CD4-positive, CD25-positive, alpha-beta regulatory T cell (primary cell): ENCODE measurements around the gene IMPDH1. TPM values are rescaled to one million over a fixed set of nuclear protein-coding genes. Genes with fewer than 3 reads are reported as not detected.

Experiments
- ATAC-seq, 2 donors: fragments of 150-1000 bp; cut with Tn5 transposase; one replicate each; pipeline ENCODE4 v1.10.0; 2021; ENCODE audit warnings: low read depth in 2 of 2, moderate number of reproducible peaks in 2 of 2, moderate library complexity in 1 of 2
- DNase-seq, 3 donors: peaks; one replicate each; pipeline versions ENCODE4 v3.0.0 to v3.0.0-alpha.2; 2012 to 2022; ENCODE audit warnings: mixed read lengths in 1 of 3
- H3K27ac ChIP-seq: one replicate; pipeline ENCODE4 v1.7.0; 2013; ENCODE audit warnings: mild to moderate bottlenecking, low read length; ENCODE audit not compliant: insufficient read depth, poor library complexity, severe bottlenecking
- H3K27me3 ChIP-seq: one replicate; pipeline ENCODE4 v1.7.0; 2013; ENCODE audit warnings: low read length; ENCODE audit not compliant: control insufficient read depth, insufficient read depth
- H3K36me3 ChIP-seq: one replicate; pipeline ENCODE4 v1.7.0; 2013; ENCODE audit warnings: mild to moderate bottlenecking, low read length, moderate library complexity; ENCODE audit not compliant: control insufficient read depth, insufficient read depth
- H3K4me1 ChIP-seq: 2 replicates; pipeline ENCODE4 v1.7.0; 2013; ENCODE audit warnings: mild to moderate bottlenecking, low read length; ENCODE audit not compliant: insufficient read depth, control insufficient read depth, poor library complexity, severe bottlenecking
- H3K4me3 ChIP-seq: one replicate; pipeline ENCODE4 v1.7.0; 2013; ENCODE audit warnings: low read depth, mild to moderate bottlenecking, low read length, moderate library complexity
- H3K9me3 ChIP-seq, 2 experiments: 1 replicate in 1 of 2; 2 replicates in 1 of 2; pipeline ENCODE4 v1.7.0; 2013; ENCODE audit warnings: low read length in 2 of 2, mild to moderate bottlenecking in 1 of 2, moderate library complexity in 1 of 2; ENCODE audit not compliant: control insufficient read depth in 2 of 2
- H3K27ac Mint-ChIP-seq, 3 donors: one replicate each; pipeline ENCODE4 v1.8.0; 2020 to 2022; ENCODE audit warnings: mild to moderate bottlenecking in 3 of 3, mixed read lengths in 3 of 3, moderate library complexity in 2 of 3
- H3K27me3 Mint-ChIP-seq: one replicate; pipeline ENCODE4 v1.8.0; 2022; ENCODE audit warnings: mild to moderate bottlenecking, mixed read lengths
- H3K36me3 Mint-ChIP-seq: one replicate; pipeline ENCODE4 v1.8.0; 2020; ENCODE audit warnings: mixed read lengths
- H3K4me1 Mint-ChIP-seq, 4 donors: one replicate each; pipeline ENCODE4 v1.8.0; 2020 to 2022; ENCODE audit warnings: mixed read lengths in 4 of 4, mild to moderate bottlenecking in 1 of 4
- H3K4me3 Mint-ChIP-seq, 4 donors: one replicate each; pipeline ENCODE4 v1.8.0; 2020 to 2022; ENCODE audit warnings: mild to moderate bottlenecking in 4 of 4, mixed read lengths in 4 of 4, moderate library complexity in 3 of 4
- H3K9me3 Mint-ChIP-seq, 7 donors: one replicate each; pipeline ENCODE4 v1.8.0; 2020 to 2022; ENCODE audit warnings: mixed read lengths in 7 of 7, mild to moderate bottlenecking in 3 of 7, moderate library complexity in 2 of 7
- polyA plus RNA-seq, 4 donors: library from polyadenylated mRNA; unstranded; fragments of 300-500 nt; fragmentation: Illumina TruSeq; gene quantifications; one replicate each; pipeline ENCODE4 v1.2.3, GENCODE V29; 2021
- total RNA-seq: library from RNA; stranded (reverse); gene quantifications from one replicate; pipeline ENCODE4 v1.2.3, GENCODE V29; 2022

The IMPDH1 gene
- total and polyA plus RNA-seq, 5 donors from 2014 or later, result 27.2 to 48.2 (median 36.1) TPM

GRCh38 chr7:128385988-128386925, 23.5 kb downstream of the IMPDH1 start:
- H3K27me3 ChIP-seq, result no peaks in the 10 kb centered on the region
- no peaks in the 10 kb centered on the region for H3K27me3 Mint-ChIP-seq
- H3K36me3 Mint-ChIP-seq, result no peaks in the 10 kb centered on the region
- no peak overlapping the region for H3K27ac ChIP-seq
- no peak overlapping the region for H3K4me3 Mint-ChIP-seq
- DNase-seq (no peak), ATAC-seq (no peak)
- H3K27ac Mint-ChIP-seq, result peak overlapping the region in 1 of 3 donors; percentile 43
- H3K4me3 ChIP-seq, result no peak overlapping the region
- no peaks in the 10 kb centered on the region for H3K9me3 ChIP-seq
- H3K9me3 Mint-ChIP-seq, result no peaks in the 10 kb centered on the region
- no peaks in the 10 kb centered on the region for H3K36me3 ChIP-seq
- peaks cover 0 to 4% (median 0%) of the 10 kb centered on the region in 4 donors for H3K4me1 Mint-ChIP-seq
- no peaks in the 10 kb centered on the region for H3K4me1 ChIP-seq

GRCh38 chr7:128384726-128385125, 25.1 kb downstream of the IMPDH1 start:
- H3K27me3 Mint-ChIP-seq, result no peaks in the 10 kb centered on the region
- ATAC-seq, result no peak
- Histone ChIP-seq H3K4me3 (no peak overlapping the region), H3K36me3 (no peaks in the 10 kb centered on the region), H3K9me3 (no peaks in the 10 kb centered on the region), H3K4me1 (no peaks in the 10 kb centered on the region), H3K27ac (no peak overlapping the region), H3K27me3 (no peaks in the 10 kb centered on the region)
- H3K4me3 Mint-ChIP-seq, result no peak overlapping the region
- no peaks in the 10 kb centered on the region for H3K9me3 Mint-ChIP-seq
- no peak for DNase-seq
- H3K4me1 Mint-ChIP-seq, result peaks cover 0 to 4% (median 0%) of the 10 kb centered on the region in 4 donors
- H3K27ac Mint-ChIP-seq, result no peak overlapping the region
- no peaks in the 10 kb centered on the region for H3K36me3 Mint-ChIP-seq

GRCh38 chr7:128383776-128384175, 26.0 kb downstream of the IMPDH1 start:
- no peaks in the 10 kb centered on the region for H3K9me3 ChIP-seq
- peaks cover 0 to 4% (median 0%) of the 10 kb centered on the region in 4 donors for H3K4me1 Mint-ChIP-seq
- H3K9me3 Mint-ChIP-seq, result no peaks in the 10 kb centered on the region
- H3K36me3 Mint-ChIP-seq, result no peaks in the 10 kb centered on the region
- H3K36me3 ChIP-seq, result no peaks in the 10 kb centered on the region
- H3K27ac ChIP-seq, result no peak overlapping the region
- no peak overlapping the region for H3K4me3 ChIP-seq
- H3K27me3 ChIP-seq, result no peaks in the 10 kb centered on the region
- H3K27me3 Mint-ChIP-seq, result no peaks in the 10 kb centered on the region
- no peaks in the 10 kb centered on the region for H3K4me1 ChIP-seq
- H3K27ac Mint-ChIP-seq, result no peak overlapping the region
- DNase-seq (no peak), ATAC-seq (no peak)
- no peak overlapping the region for H3K4me3 Mint-ChIP-seq

- H3K4me1 Mint-ChIP-seq, result no peaks in the 10 kb centered on the region
- no peaks in the 10 kb centered on the region for H3K36me3 Mint-ChIP-seq
- ATAC-seq (no peak), DNase-seq (peak in 1 of 3 donors; percentile 37)
- Histone ChIP-seq H3K27me3 (peaks cover 2% of the 10 kb centered on the region), H3K9me3 (no peaks in the 10 kb centered on the region), H3K27ac (no peak overlapping the region), H3K4me3 (no peak overlapping the region), H3K36me3 (no peaks in the 10 kb centered on the region), H3K4me1 (no peaks in the 10 kb centered on the region)
- no peaks in the 10 kb centered on the region for H3K9me3 Mint-ChIP-seq
- H3K27ac Mint-ChIP-seq, result no peak overlapping the region
- H3K4me3 Mint-ChIP-seq, result no peak overlapping the region
- no peaks in the 10 kb centered on the region for H3K27me3 Mint-ChIP-seq
Observed at GRCh38 chr7:128381161-128381821, 28.5 kb downstream of the IMPDH1 start.

GRCh38 chr7:128380483-128381106, 29.2 kb downstream of the IMPDH1 start:
- Histone ChIP-seq H3K9me3 (no peaks in the 10 kb centered on the region), H3K4me1 (no peaks in the 10 kb centered on the region), H3K27ac (no peak overlapping the region), H3K36me3 (no peaks in the 10 kb centered on the region), H3K27me3 (peaks cover 2% of the 10 kb centered on the region), H3K4me3 (no peak overlapping the region)
- Mint-ChIP-seq H3K36me3 (no peaks in the 10 kb centered on the region), H3K4me1 (no peaks in the 10 kb centered on the region), H3K9me3 (no peaks in the 10 kb centered on the region), H3K27me3 (no peaks in the 10 kb centered on the region), H3K4me3 (no peak overlapping the region), H3K27ac (no peak overlapping the region)
- DNase-seq (no peak), ATAC-seq (no peak)

GRCh38 chr7:128379900-128380479, 29.8 kb downstream of the IMPDH1 start:
- H3K27me3 Mint-ChIP-seq, result peaks cover under 1% of the 10 kb centered on the region
- H3K36me3 Mint-ChIP-seq, result no peaks in the 10 kb centered on the region
- H3K36me3 ChIP-seq, result no peaks in the 10 kb centered on the region
- no peaks in the 10 kb centered on the region for H3K4me1 ChIP-seq
- H3K4me3 Mint-ChIP-seq, result no peak overlapping the region
- H3K27ac Mint-ChIP-seq, result no peak overlapping the region
- DNase-seq (no peak), ATAC-seq (no peak)
- H3K27ac ChIP-seq, result no peak overlapping the region
- peaks cover 2% of the 10 kb centered on the region for H3K27me3 ChIP-seq
- no peaks in the 10 kb centered on the region for H3K9me3 ChIP-seq
- H3K4me3 ChIP-seq, result no peak overlapping the region
- H3K4me1 Mint-ChIP-seq, result no peaks in the 10 kb centered on the region
- no peaks in the 10 kb centered on the region for H3K9me3 Mint-ChIP-seq

GRCh38 chr7:128378637-128379036, 31.1 kb downstream of the IMPDH1 start:
- Histone ChIP-seq H3K27me3 (peaks cover 2% of the 10 kb centered on the region), H3K36me3 (no peaks in the 10 kb centered on the region), H3K9me3 (no peaks in the 10 kb centered on the region), H3K4me3 (no peak overlapping the region), H3K4me1 (no peaks in the 10 kb centered on the region), H3K27ac (no peak overlapping the region)
- DNase-seq (no peak), ATAC-seq (no peak)
- Mint-ChIP-seq H3K4me1 (no peaks in the 10 kb centered on the region), H3K4me3 (no peak overlapping the region), H3K9me3 (peaks cover 0 to 2% (median 0%) of the 10 kb centered on the region in 7 donors), H3K27me3 (peaks cover 11% of the 10 kb centered on the region), H3K27ac (peak overlapping the region in 1 of 3 donors; percentile 20), H3K36me3 (no peaks in the 10 kb centered on the region)
